ENCODE results near the gene CARHSP1.
A peak's percentile ranks its signal among the peaks of the same experiment; 100 is the strongest.

The CARHSP1 gene

GRCh38 chr16:8869212-8869987 is 594 bp upstream of the CARHSP1 start:
- DNase-seq, result no peak

GRCh38 chr16:8867932-8868415 is 832 bp downstream of the CARHSP1 start:
- no peak for DNase-seq

- DNase-seq, result peak; percentile 21 to 50
Observed at GRCh38 chr16:8867216-8867931, 1.4 kb downstream of the CARHSP1 start.

GRCh38 chr16:8866884-8867215 is 2.0 kb downstream of the CARHSP1 start:
- DNase-seq, result no peak

GRCh38 chr16:8866118-8866883 is 2.5 kb downstream of the CARHSP1 start:
- peak; percentile 7 to 41 for DNase-seq

- no peak for DNase-seq
Observed at GRCh38 chr16:8865145-8865882, 3.5 kb downstream of the CARHSP1 start.

- no peak for DNase-seq
Observed at GRCh38 chr16:8864480-8865110, 4.2 kb downstream of the CARHSP1 start.

- no peak for DNase-seq
Observed at GRCh38 chr16:8863594-8864424, 5.0 kb downstream of the CARHSP1 start.

- DNase-seq, result no peak
Observed at GRCh38 chr16:8862309-8863130, 6.3 kb downstream of the CARHSP1 start.

GRCh38 chr16:8861563-8862308 is 7.1 kb downstream of the CARHSP1 start:
- DNase-seq, result no peak

- no peak for DNase-seq
Observed at GRCh38 chr16:8859913-8860881, 8.6 kb downstream of the CARHSP1 start.

- no peak for DNase-seq
Observed at GRCh38 chr16:8858994-8859912, 9.6 kb downstream of the CARHSP1 start.

- DNase-seq, result no peak
Observed at GRCh38 chr16:8855972-8856371, 12.8 kb downstream of the CARHSP1 start.

- no peak for DNase-seq
Observed at GRCh38 chr16:8855051-8855786, 13.6 kb downstream of the CARHSP1 start.

- DNase-seq, result no peak
Observed at GRCh38 chr16:8854298-8854948, 14.4 kb downstream of the CARHSP1 start.

- no peak for DNase-seq
Observed at GRCh38 chr16:8853611-8854010, 15.2 kb downstream of the CARHSP1 start.

Data from NCI-H2081 (cell line).